Mucosa of stomach (tissue), 1 donor: ENCODE results near the gene REPS2.

Source experiments
- H3K27me3 ChIP-seq: one replicate; pipeline ENCODE4 v1.7.0; 2013; ENCODE audit warnings: mild to moderate bottlenecking, low read length; ENCODE audit not compliant: control insufficient read depth, insufficient read depth
- H3K36me3 ChIP-seq: one replicate; pipeline ENCODE4 v1.7.0; 2013; ENCODE audit warnings: low read length; ENCODE audit not compliant: control insufficient read depth, insufficient read depth
- H3K4me1 ChIP-seq: one replicate; pipeline ENCODE4 v1.7.0; 2013; ENCODE audit warnings: mild to moderate bottlenecking, low read length; ENCODE audit not compliant: control insufficient read depth, insufficient read depth
- H3K4me3 ChIP-seq: one replicate; pipeline ENCODE4 v1.7.0; 2013; ENCODE audit warnings: low read length
- H3K9ac ChIP-seq: one replicate; pipeline ENCODE4 v1.7.0; 2013; ENCODE audit warnings: mild to moderate bottlenecking, low read length, moderate library complexity
- H3K9me3 ChIP-seq: one replicate; pipeline ENCODE4 v1.7.0; 2013; ENCODE audit warnings: mild to moderate bottlenecking, low read length, moderate library complexity; ENCODE audit not compliant: control insufficient read depth
- donor health status: Pancreatic carcinoma.

Gene REPS2

DNA sequence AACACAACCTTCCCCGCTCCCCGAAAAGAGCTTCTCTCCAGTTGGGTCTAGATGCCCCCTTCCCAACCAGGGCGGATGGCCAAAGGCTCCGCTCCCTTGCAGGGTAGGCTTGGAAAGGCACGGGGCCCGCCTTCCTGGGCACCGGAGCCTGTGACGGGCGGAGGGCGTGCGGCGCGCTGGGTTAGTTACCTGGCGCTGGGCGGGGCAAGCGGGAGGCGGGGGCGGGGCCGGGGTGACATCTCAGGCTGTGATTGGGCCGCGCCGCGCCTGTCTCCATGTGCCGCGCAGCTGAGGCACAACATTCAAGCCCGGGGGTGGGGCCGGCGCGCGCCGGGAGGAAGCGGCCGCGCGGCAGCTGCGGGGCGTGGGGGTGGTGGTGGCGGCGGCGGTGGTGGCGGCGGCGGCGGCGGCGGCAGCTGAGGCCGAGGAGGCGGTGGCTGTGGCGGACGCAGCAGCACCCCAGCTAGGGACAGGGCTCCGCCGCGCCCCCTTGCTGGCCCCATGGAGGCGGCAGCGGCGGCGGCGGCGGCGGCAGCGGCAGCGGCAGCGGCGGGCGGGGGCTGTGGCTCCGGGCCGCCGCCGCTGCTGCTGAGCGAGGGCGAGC, at the start of gene REPS2:
TSS of gene REPS2 (plus strand) at position 298 of the 604 bp plus-strand sequence. CDS start at position 502, 204 bp downstream.
- H3K9me3 ChIP-seq, result no peaks in the 10 kb centered on the region
- H3K4me3 ChIP-seq, result no peak within 1 kb of the TSS
- peak within 1 kb of the TSS; percentile 65 for H3K9ac ChIP-seq
- H3K4me1 ChIP-seq, result peaks cover 5% of the 10 kb centered on the region
- H3K27me3 ChIP-seq, result no peaks in the 10 kb centered on the region
- H3K36me3 ChIP-seq, result no peaks in the 10 kb centered on the region

- no peaks in the 10 kb centered on the region for H3K36me3 ChIP-seq
- no peaks in the 10 kb centered on the region for H3K9me3 ChIP-seq
- no peaks in the 10 kb centered on the region for H3K27me3 ChIP-seq
- H3K9ac ChIP-seq, result no peak overlapping the region
- H3K4me1 ChIP-seq, result no peaks in the 10 kb centered on the region
- no peak overlapping the region for H3K4me3 ChIP-seq
Observed at GRCh38 chrX:16897445-16897844, 49.0 kb upstream of the REPS2 start.

DNA sequence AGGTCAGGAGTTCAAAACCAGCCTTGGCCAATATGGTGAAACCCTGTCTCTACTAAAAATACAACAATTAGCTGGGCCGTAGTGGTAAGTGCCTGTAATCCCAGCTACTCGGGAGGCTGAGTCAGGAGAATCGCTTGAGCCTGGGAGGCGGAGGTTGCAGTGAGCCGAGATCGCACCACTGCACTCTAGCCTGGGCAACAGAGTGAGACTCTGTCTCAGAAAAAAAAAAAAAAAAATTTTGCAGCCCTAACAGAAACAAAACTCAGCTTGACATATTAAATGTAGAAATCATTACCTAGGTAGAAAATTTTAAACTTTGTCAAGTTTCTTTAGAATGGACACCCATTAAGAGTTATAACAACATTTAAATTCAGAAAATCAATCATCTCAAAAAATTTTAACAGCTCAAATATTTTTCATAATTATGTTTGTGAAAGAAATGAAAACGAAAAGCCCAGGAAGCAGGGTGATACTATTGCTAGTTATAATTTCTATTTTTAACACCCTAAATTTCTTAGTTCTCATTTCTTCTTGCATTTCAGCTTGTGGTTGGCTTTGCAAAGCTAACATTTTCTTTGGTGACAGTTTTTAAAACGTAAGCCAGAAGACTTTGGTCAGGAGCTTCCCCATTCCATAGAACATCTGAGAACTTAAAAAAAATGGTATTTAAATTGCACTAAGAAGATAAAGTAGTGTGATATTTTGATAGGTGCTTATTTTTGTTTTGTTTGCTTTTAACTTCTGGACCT, 43.0 kb upstream of the REPS2 start:
- Histone ChIP-seq H3K4me3 (no peak overlapping the region), H3K4me1 (no peaks in the 10 kb centered on the region), H3K27me3 (no peaks in the 10 kb centered on the region), H3K36me3 (no peaks in the 10 kb centered on the region), H3K9ac (no peak overlapping the region), H3K9me3 (no peaks in the 10 kb centered on the region)

GRCh38 chrX:16910376-16910775, 36.1 kb upstream of the REPS2 start:
- Histone ChIP-seq H3K4me3 (no peak overlapping the region), H3K4me1 (no peaks in the 10 kb centered on the region), H3K27me3 (no peaks in the 10 kb centered on the region), H3K9me3 (no peaks in the 10 kb centered on the region), H3K9ac (no peak overlapping the region), H3K36me3 (no peaks in the 10 kb centered on the region)

DNA sequence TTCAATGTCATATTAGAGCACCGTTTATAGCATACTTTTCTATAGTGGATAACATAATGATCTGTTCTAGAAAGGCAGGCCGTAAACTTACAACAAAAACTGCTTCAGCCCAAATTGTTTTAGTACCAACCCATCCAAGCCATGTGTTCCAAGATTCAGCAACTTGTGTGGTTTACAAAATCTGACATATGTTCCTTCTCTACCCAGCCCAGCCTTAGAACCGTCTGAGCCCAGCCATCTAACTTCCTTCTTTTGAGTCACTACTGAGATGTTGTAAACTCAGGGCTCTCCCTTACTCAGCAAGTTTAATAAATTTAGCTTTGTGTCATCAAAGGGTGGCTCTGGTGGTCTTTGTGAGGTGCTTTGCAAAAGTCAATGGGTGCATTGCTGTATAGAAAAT, 32.4 kb upstream of the REPS2 start:
- Histone ChIP-seq H3K27me3 (no peaks in the 10 kb centered on the region), H3K36me3 (no peaks in the 10 kb centered on the region), H3K9me3 (no peaks in the 10 kb centered on the region), H3K9ac (no peak overlapping the region), H3K4me3 (no peak overlapping the region), H3K4me1 (no peaks in the 10 kb centered on the region)

GRCh38 chrX:16916561-16916960, 29.9 kb upstream of the REPS2 start:
- Histone ChIP-seq H3K36me3 (no peaks in the 10 kb centered on the region), H3K9ac (no peak overlapping the region), H3K4me3 (no peak overlapping the region), H3K4me1 (no peaks in the 10 kb centered on the region), H3K27me3 (no peaks in the 10 kb centered on the region), H3K9me3 (no peaks in the 10 kb centered on the region)

DNA sequence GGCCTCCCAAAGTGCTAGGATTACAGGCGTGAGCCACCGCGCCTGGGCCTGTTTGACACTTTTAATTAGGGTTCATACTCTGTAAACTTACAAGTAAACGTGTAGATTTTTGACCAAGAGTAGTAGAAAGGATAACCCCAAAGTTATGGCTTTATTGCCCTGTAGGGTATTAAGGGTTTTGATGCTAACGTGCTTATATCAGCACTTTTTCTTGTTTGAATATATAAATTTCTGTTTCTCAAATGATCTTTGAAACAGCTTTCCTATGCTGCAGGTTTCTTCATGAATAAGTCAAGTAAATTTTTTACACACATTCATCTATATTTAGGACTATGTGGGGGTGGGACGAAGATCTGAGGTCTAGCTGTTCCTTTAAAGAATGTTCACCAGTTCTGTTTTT, 29.3 kb upstream of the REPS2 start:
- Histone ChIP-seq H3K4me3 (no peak overlapping the region), H3K9ac (no peak overlapping the region), H3K27me3 (no peaks in the 10 kb centered on the region), H3K9me3 (no peaks in the 10 kb centered on the region), H3K36me3 (no peaks in the 10 kb centered on the region), H3K4me1 (no peaks in the 10 kb centered on the region)

GRCh38 chrX:16918979-16919378, 27.5 kb upstream of the REPS2 start:
- Histone ChIP-seq H3K27me3 (no peaks in the 10 kb centered on the region), H3K9me3 (no peaks in the 10 kb centered on the region), H3K36me3 (no peaks in the 10 kb centered on the region), H3K4me3 (no peak overlapping the region), H3K9ac (no peak overlapping the region), H3K4me1 (no peaks in the 10 kb centered on the region)

DNA sequence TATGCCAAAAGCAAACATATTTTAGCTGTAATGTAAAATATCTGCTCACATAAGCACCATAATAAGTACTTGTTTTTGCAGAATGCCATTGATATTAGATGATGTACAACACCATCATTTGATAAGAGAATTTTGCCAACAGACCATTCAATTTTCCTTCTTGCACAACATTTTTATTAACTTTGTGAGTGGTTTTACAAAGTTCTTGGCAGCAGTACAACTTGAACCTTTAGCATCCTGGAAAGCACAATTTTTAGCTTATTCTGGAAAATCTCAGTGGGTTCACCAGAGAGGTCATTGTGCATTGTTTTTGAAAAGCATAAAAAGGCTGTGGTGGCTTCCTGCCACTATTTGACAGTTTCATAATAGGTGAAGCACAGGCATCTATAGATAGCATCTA, 26.4 kb upstream of the REPS2 start:
- Histone ChIP-seq H3K27me3 (no peaks in the 10 kb centered on the region), H3K4me3 (no peak overlapping the region), H3K9ac (no peak overlapping the region), H3K36me3 (no peaks in the 10 kb centered on the region), H3K4me1 (no peaks in the 10 kb centered on the region), H3K9me3 (no peaks in the 10 kb centered on the region)

DNA sequence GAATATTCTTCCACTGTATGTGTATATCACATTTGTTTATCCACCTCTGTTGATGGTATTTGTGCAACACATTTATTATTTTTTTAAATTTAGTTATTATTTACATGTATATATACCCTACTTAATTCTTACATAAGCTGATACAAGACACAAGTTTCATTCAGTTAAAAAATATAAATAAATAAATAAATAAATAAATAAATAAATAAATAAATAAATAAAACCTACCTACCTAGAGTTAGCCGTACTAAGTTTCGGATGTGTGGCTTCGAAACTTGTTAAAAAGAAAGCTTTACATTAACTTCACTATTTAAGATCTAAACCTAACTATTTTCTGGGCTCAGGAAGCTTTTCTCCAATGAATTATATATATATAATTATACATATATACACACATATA, 23.3 kb upstream of the REPS2 start:
- Histone ChIP-seq H3K36me3 (no peaks in the 10 kb centered on the region), H3K9ac (no peak overlapping the region), H3K27me3 (no peaks in the 10 kb centered on the region), H3K4me1 (no peaks in the 10 kb centered on the region), H3K4me3 (no peak overlapping the region), H3K9me3 (no peaks in the 10 kb centered on the region)

DNA sequence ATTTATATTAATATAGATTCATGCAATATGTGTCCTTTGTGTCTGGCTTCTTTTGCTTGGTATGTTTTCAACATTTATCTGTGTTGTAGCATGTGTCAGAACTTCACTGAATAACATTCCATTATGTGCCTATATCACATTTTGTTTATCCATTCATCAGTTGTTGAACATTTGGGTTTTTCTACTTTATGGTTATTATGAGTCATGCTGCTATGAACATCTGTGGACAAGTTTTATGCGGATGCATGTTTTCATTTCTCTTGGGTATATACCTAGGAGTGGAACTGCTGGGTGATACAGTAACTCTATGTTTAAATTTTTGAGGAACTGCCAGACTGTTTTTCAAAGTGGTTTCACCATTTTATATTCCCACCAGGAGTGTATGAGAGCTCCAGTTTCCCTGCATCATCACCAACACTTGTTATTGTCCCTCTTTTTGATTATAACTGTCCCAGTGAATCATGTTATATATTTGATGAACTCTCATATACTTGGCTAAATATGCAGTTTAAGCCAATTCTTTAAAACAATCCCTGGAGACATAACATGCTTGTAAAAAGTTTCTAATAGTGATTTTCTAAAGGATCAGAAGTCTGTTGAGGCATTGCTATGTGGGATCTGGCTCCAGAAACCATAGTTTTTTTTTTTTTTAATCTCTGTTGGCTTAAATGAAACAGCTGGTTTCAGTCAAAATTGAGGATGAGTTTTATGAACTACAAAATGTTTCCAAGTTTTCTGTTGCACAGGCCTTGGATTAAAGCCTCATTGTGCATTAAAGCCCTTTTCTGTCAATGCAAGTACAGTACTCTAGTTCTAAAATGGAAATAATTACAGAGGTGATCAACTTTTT, 21.6 kb upstream of the REPS2 start:
- H3K4me3 ChIP-seq, result no peak overlapping the region
- no peaks in the 10 kb centered on the region for H3K27me3 ChIP-seq
- H3K36me3 ChIP-seq, result no peaks in the 10 kb centered on the region
- H3K9me3 ChIP-seq, result no peaks in the 10 kb centered on the region
- no peak overlapping the region for H3K9ac ChIP-seq
- H3K4me1 ChIP-seq, result no peaks in the 10 kb centered on the region

DNA sequence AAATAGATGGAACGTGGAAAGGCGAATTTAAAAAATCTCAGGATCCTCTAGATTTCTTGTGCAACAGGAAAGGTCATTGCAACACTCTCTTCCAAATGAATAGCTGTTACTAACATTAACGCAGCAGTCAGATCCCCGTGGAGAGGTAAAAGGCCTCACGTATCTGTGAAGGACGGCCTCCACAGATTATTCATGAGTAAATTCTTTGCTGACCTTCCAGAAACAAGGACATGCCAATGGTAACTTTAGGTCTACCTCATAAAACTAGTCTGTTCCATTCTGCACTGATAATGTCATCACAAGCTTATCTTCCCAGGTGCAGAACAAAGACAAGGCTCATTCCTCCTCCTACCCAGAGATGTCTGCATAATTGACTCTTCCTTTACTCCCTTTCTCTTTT, 16.1 kb upstream of the REPS2 start:
- Histone ChIP-seq H3K36me3 (no peaks in the 10 kb centered on the region), H3K4me3 (no peak overlapping the region), H3K4me1 (no peaks in the 10 kb centered on the region), H3K27me3 (no peaks in the 10 kb centered on the region), H3K9ac (no peak overlapping the region), H3K9me3 (no peaks in the 10 kb centered on the region)
